Glutamatergic neuron (in vitro differentiated cells): ENCODE data around the gene YTHDC2. TPM values are rescaled to one million over a fixed set of nuclear protein-coding genes. Genes with fewer than 3 reads are reported as not detected.
A peak's percentile ranks its signal among the peaks of the same experiment; 100 is the strongest.

Experiments used
- DNase-seq: peaks from one replicate; pipeline ENCODE4 v3.0.0; 2022
- H3K27ac Mint-ChIP-seq: one replicate; pipeline ENCODE4 v1.8.0; 2020; ENCODE audit warnings: mild to moderate bottlenecking, mixed read lengths, inconsistent platforms; ENCODE audit not compliant: unreplicated experiment
- H3K27me3 Mint-ChIP-seq: one replicate; pipeline ENCODE4 v1.8.0; 2020; ENCODE audit warnings: mild to moderate bottlenecking, moderate library complexity, mixed read lengths, inconsistent platforms; ENCODE audit not compliant: unreplicated experiment
- H3K36me3 Mint-ChIP-seq: one replicate; pipeline ENCODE4 v1.8.0; 2020; ENCODE audit warnings: mild to moderate bottlenecking, mixed read lengths, inconsistent platforms; ENCODE audit not compliant: unreplicated experiment
- H3K4me1 Mint-ChIP-seq: one replicate; pipeline ENCODE4 v1.8.0; 2020; ENCODE audit warnings: mild to moderate bottlenecking, low read depth, mixed read lengths, inconsistent platforms; ENCODE audit not compliant: unreplicated experiment
- H3K4me3 Mint-ChIP-seq: one replicate; pipeline ENCODE4 v1.8.0; 2020; ENCODE audit warnings: mild to moderate bottlenecking, mixed read lengths, inconsistent platforms; ENCODE audit not compliant: unreplicated experiment
- H3K9me3 Mint-ChIP-seq: one replicate; pipeline ENCODE4 v1.8.0; 2020; ENCODE audit warnings: mild to moderate bottlenecking, moderate library complexity, mixed read lengths, inconsistent platforms; ENCODE audit not compliant: unreplicated experiment
- total RNA-seq: library from RNA; stranded (reverse); fragmentation: NEBNext Ultra II Directional; extraction: Animal tissue kit (Norgen Biotek cat#: 25700); gene quantifications from one replicate; pipeline ENCODE4 v1.2.1, GENCODE V29; 2021; ENCODE audit not compliant: unreplicated experiment
- TF ChIP-seq, protein P1 (sequence below): fragments of 200-600 bp; sonication (generic); IDR thresholded peaks from one replicate; pipeline ENCODE4 v1.5.0; 2021; ENCODE audit not compliant: partially characterized antibody, unreplicated experiment

Gene YTHDC2
- total RNA-seq, 1 donor from 2014 or later, result 39.9 TPM

DNA sequence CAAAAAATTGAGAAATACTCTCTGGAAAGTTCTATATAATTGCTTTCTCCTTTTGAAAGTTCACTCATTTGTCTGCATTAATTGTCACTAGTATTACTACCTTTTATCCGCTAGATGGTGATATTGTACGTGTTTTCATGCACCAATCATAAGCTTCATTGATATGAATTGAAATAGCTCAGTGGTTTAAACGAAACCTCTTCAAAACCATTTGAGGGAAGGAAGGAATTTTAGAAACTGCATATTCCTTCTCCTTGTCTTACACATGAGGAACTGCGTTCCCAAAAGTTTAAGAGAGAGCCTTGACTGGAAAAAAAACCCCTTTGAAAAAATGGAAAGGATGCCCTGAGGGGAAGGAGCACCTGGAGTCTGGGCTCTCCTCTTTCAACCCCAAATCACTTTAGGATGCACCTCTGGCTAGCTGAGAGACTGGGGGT is 98.6 kb downstream of the YTHDC2 start:
- DNase-seq, result no peak
- no peak overlapping the region for H3K27ac Mint-ChIP-seq
- peaks cover 14% of the 10 kb centered on the region for H3K36me3 Mint-ChIP-seq
- no peak overlapping the region for H3K4me3 Mint-ChIP-seq
- no peaks in the 10 kb centered on the region for H3K4me1 Mint-ChIP-seq
- H3K9me3 Mint-ChIP-seq, result peaks cover 5% of the 10 kb centered on the region
- TF ChIP-seq, protein P1, sequence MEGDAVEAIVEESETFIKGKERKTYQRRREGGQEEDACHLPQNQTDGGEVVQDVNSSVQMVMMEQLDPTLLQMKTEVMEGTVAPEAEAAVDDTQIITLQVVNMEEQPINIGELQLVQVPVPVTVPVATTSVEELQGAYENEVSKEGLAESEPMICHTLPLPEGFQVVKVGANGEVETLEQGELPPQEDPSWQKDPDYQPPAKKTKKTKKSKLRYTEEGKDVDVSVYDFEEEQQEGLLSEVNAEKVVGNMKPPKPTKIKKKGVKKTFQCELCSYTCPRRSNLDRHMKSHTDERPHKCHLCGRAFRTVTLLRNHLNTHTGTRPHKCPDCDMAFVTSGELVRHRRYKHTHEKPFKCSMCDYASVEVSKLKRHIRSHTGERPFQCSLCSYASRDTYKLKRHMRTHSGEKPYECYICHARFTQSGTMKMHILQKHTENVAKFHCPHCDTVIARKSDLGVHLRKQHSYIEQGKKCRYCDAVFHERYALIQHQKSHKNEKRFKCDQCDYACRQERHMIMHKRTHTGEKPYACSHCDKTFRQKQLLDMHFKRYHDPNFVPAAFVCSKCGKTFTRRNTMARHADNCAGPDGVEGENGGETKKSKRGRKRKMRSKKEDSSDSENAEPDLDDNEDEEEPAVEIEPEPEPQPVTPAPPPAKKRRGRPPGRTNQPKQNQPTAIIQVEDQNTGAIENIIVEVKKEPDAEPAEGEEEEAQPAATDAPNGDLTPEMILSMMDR, result peak; percentile 77
- no peaks in the 10 kb centered on the region for H3K27me3 Mint-ChIP-seq

DNA sequence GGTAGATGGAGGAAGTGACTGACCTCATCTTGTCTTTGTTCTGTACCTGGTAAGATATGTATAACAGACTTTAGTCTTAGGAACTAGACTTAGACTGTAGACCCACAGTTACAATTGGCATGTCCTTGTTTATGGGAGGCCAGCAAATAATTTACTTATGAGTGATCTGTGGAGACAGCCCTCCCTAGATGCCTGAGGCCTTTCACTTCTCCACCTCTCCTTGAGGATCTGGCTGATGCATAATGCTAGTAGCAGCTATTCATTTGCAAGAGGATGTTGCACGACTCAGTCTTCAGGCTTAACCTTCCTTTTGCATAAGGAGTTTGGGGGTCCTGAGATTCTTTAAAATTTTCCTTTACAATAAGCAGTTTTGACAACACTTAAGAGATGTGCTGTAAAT is 100.7 kb downstream of the YTHDC2 start:
- no peaks in the 10 kb centered on the region for H3K27me3 Mint-ChIP-seq
- H3K4me3 Mint-ChIP-seq, result no peak overlapping the region
- no peak overlapping the region for H3K27ac Mint-ChIP-seq
- no peak for DNase-seq
- no peaks in the 10 kb centered on the region for H3K4me1 Mint-ChIP-seq
- TF ChIP-seq, protein P1, result no peak
- H3K9me3 Mint-ChIP-seq, result peaks cover 2% of the 10 kb centered on the region
- H3K36me3 Mint-ChIP-seq, result peaks cover 12% of the 10 kb centered on the region

DNA sequence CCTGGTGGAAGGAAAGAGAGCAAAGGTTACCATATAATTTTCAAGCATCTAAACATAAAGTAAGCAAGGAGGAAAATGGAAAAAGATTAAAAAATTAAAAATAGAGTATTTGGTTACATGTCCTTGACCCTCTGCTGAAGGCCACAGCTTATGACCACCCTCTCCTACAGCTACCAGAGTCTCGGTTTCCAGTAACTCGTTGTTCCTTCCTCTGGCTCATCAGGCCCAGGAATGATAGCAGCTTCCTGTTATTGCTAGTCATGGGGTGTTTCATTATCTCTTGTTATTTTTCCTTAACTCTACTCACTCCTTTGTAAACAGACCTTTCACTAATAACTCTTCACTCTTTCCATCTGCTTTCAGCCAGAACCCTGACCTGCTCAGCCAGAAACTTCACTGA is 102.2 kb downstream of the YTHDC2 start:
- H3K27ac Mint-ChIP-seq, result no peak overlapping the region
- TF ChIP-seq, protein P1, result no peak
- no peak for DNase-seq

DNA sequence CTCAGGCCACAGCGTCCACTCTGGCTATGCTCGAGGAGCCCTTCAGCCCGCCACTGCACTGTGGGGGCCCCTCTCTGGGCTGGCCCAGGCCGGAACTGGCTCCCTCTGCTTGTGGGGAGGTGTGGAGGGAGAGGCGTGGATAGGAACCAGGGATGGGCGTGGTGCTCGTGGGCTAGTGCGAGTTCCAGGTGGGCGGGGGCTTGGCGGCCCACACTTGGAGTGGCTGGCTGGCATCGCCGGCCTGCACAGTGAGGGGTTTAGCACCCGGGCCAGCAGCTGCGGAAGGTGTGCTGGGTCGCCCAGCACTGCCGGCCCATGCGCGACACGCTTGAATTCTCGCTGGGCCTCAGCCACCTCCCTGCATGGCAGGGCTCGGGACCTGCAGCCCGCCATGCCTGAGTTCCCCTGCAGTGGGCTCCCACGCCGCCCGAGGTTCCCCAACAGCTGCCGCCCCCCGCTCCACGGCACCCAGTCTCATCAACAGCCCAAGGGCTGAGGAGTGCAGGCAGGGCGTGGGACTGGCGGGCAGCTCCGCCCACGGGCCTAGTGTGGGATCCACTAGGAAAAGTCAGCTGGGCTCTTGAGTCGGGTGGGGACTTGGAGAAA is 103.8 kb downstream of the YTHDC2 start:
- H3K4me3 Mint-ChIP-seq, result no peak overlapping the region
- H3K27me3 Mint-ChIP-seq, result no peaks in the 10 kb centered on the region
- DNase-seq, result no peak
- H3K27ac Mint-ChIP-seq, result no peak overlapping the region
- no peaks in the 10 kb centered on the region for H3K4me1 Mint-ChIP-seq
- H3K9me3 Mint-ChIP-seq, result no peaks in the 10 kb centered on the region
- TF ChIP-seq, protein P1, result no peak
- peaks cover 4% of the 10 kb centered on the region for H3K36me3 Mint-ChIP-seq

More for the DNA sequence above, 102.2 kb downstream of the YTHDC2 start:
- Mint-ChIP-seq H3K36me3 (peaks cover 4% of the 10 kb centered on the region), H3K4me3 (no peak overlapping the region), H3K27me3 (no peaks in the 10 kb centered on the region), H3K4me1 (no peaks in the 10 kb centered on the region), H3K9me3 (no peaks in the 10 kb centered on the region)

DNA sequence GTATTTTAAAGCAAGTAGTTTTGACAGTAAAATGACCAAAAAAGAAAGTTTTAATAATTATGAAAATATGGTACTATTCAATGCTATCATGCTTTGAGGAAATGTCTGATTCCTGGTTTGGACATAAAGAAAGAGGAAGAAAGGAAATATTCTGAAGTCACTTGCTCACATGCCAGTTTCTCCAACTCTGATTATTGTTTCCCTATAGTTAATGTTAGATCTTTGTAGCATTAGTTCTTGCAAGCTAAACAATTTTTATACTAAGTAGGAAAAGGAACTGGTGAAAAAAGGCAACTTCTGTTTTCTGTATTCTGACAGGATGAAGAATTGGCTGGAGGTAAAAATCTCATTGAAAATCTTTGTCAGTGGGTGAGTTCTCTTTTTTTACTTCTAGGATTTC is 119.5 kb downstream of the YTHDC2 start:
- DNase-seq, result no peak
- TF ChIP-seq, protein P1, result no peak
- Mint-ChIP-seq H3K27ac (no peak overlapping the region), H3K27me3 (no peaks in the 10 kb centered on the region), H3K4me1 (no peaks in the 10 kb centered on the region), H3K4me3 (no peak overlapping the region), H3K36me3 (no peaks in the 10 kb centered on the region), H3K9me3 (no peaks in the 10 kb centered on the region)
